Measurements from ENCODE around the gene TBKBP1.

The TBKBP1 gene

GRCh38 chr17:47712330-47713023 is 18.5 kb downstream of the TBKBP1 start:
- no peak for DNase-seq (ENCODE audit: low read depth in 1 of 2, low spot score in 1 of 2)

- no peak for DNase-seq (ENCODE audit: low read depth in 1 of 2, low spot score in 1 of 2)
These were observed 20.2 kb downstream of the TBKBP1 start for GRCh38 chr17:47713980-47714700.

- DNase-seq (ENCODE audit: low read depth in 1 of 2, low spot score in 1 of 2) = no peak
These were observed 20.9 kb downstream of the TBKBP1 start for GRCh38 chr17:47714773-47715396.

- DNase-seq (ENCODE audit: low read depth in 1 of 2, low spot score in 1 of 2) = no peak
These were observed 21.8 kb downstream of the TBKBP1 start for GRCh38 chr17:47715669-47716325.

GRCh38 chr17:47716375-47716774 is 22.4 kb downstream of the TBKBP1 start:
- DNase-seq (ENCODE audit: low read depth in 1 of 2, low spot score in 1 of 2) = no peak

- no peak for DNase-seq (ENCODE audit: low read depth in 1 of 2, low spot score in 1 of 2)
These were observed 23.3 kb downstream of the TBKBP1 start for GRCh38 chr17:47717261-47717697.

- DNase-seq (ENCODE audit: low read depth in 1 of 2, low spot score in 1 of 2) = peak in 1 of 2 donors; percentile 24
These were observed 24.1 kb downstream of the TBKBP1 start for GRCh38 chr17:47717979-47718621.

GRCh38 chr17:47718634-47719405 is 24.9 kb downstream of the TBKBP1 start:
- no peak for DNase-seq (ENCODE audit: low read depth in 1 of 2, low spot score in 1 of 2)

- DNase-seq (ENCODE audit: low read depth in 1 of 2, low spot score in 1 of 2) = peak in 1 of 2 donors; percentile 76
These were observed 25.6 kb downstream of the TBKBP1 start for GRCh38 chr17:47719411-47720152.

GRCh38 chr17:47720196-47720595 is 26.2 kb downstream of the TBKBP1 start:
- DNase-seq (ENCODE audit: low read depth in 1 of 2, low spot score in 1 of 2) = no peak

- peak; percentile 93 to 97 for DNase-seq (ENCODE audit: low read depth in 1 of 2, low spot score in 1 of 2)
These were observed 27.0 kb downstream of the TBKBP1 start for GRCh38 chr17:47720754-47721533.

GRCh38 chr17:47721725-47722124 is 27.8 kb downstream of the TBKBP1 start:
- no peak for DNase-seq (ENCODE audit: low read depth in 1 of 2, low spot score in 1 of 2)

- DNase-seq (ENCODE audit: low read depth in 1 of 2, low spot score in 1 of 2) = no peak
These were observed 30.7 kb downstream of the TBKBP1 start for GRCh38 chr17:47724705-47725104.

GRCh38 chr17:47725446-47726111 is 31.6 kb downstream of the TBKBP1 start:
- DNase-seq (ENCODE audit: low read depth in 1 of 2, low spot score in 1 of 2) = no peak

- no peak for DNase-seq (ENCODE audit: low read depth in 1 of 2, low spot score in 1 of 2)
These were observed 33.1 kb downstream of the TBKBP1 start for GRCh38 chr17:47726796-47727703.

GRCh38 chr17:47727704-47728036 is 33.7 kb downstream of the TBKBP1 start:
- DNase-seq (ENCODE audit: low read depth in 1 of 2, low spot score in 1 of 2) = no peak

- no peak for DNase-seq (ENCODE audit: low read depth in 1 of 2, low spot score in 1 of 2)
These were observed 34.4 kb downstream of the TBKBP1 start for GRCh38 chr17:47728214-47728877.

Data from activated CD4-positive, alpha-beta T cell treated with anti-CD3 and anti-CD28 coated beads, Interleukin-2, amount 50 U/mL, for 24 hours (primary cell).